ENCODE data around the gene GNL3.
"Not testable (repeated sequence)": the region's sequence is repeated elsewhere in the genome, so short reads cannot be mapped to it uniquely, and the experiment has no call there.

GNL3 gene

DNA sequence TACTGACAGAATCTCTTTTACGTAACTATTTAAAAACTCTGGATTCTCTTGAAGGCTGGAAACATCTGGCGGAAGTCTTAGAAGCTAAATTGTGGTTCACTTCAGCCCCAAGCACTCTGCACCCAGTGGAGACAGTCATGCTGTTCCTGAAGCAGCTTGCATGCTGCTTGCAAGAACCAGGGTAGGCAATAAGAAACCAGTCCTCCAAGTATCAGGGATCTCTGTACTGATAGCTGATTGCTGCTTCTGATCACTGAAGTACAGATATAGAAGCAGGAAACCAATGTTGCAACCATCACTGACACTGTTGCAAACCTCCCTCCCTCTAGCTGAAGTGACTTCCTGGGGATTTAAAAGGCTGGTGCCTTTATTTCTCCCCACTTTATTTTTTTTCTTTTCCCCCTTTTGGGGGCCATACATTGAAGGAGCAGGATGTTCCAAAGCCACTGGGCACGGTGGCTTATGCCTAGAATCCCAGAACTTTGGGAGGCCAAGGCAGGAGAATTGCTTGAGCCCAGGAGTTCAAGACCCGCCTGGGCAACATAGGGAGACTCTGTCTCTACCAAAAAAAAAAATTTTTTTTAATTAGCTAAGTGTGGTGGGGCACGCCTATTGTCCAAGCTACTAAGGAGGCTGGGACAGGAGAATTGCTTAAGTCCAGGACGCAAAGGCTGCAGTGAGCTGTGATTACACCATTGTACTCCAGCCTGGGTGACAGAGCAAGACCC lies 35.3 kb downstream of the GNL3 start:
- peak; percentile 37 for DNase-seq (ENCODE audit: low read depth)
- no peak overlapping the region for H3K4me3 ChIP-seq (ENCODE audit: low read length)
- TF ChIP-seq, protein P1, sequence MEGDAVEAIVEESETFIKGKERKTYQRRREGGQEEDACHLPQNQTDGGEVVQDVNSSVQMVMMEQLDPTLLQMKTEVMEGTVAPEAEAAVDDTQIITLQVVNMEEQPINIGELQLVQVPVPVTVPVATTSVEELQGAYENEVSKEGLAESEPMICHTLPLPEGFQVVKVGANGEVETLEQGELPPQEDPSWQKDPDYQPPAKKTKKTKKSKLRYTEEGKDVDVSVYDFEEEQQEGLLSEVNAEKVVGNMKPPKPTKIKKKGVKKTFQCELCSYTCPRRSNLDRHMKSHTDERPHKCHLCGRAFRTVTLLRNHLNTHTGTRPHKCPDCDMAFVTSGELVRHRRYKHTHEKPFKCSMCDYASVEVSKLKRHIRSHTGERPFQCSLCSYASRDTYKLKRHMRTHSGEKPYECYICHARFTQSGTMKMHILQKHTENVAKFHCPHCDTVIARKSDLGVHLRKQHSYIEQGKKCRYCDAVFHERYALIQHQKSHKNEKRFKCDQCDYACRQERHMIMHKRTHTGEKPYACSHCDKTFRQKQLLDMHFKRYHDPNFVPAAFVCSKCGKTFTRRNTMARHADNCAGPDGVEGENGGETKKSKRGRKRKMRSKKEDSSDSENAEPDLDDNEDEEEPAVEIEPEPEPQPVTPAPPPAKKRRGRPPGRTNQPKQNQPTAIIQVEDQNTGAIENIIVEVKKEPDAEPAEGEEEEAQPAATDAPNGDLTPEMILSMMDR (conservative IDR thresholded peaks at IDR 0.05; ENCODE audit: low read length): no peak

DNA sequence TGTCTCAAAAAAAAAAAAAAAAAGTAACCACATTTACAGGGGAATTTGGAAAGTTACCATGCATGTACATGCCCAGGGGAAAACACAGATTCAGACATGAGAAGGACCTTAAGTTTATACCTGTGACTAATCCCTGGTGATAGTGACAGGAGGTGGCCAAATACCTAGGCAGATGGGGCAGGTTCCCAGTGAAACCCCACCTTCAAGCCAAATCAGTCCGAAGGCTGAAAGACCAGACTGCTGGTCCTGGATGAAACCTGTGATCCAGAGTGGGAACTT lies 35.8 kb downstream of the GNL3 start:
- TF ChIP-seq, protein P1 (conservative IDR thresholded peaks at IDR 0.05; ENCODE audit: low read length): no peak
- DNase-seq (ENCODE audit: low read depth): no peak
- no peak overlapping the region for H3K4me3 ChIP-seq (ENCODE audit: low read length)

DNA sequence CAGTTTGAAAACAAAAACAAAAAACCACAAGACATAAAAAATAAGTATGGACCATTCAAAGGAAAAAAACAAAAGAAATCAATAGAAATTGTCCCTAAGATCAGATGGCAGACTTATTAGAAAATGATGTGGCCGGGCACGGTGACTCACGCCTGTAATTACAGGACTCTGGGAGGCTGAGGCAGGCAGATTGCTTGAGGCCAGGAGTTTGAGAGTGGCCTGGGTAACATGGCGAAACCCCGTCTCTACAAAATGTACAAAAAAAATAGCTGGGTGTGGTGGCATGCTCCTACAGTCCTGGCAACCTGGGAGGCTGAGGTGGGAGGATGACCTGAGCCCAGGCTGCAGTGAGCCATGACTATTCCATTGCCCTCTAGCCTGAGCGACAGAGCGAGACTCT lies 36.7 kb downstream of the GNL3 start:
- TF ChIP-seq, protein P1 (conservative IDR thresholded peaks at IDR 0.05; ENCODE audit: low read length): no peak
- no peak overlapping the region for H3K4me3 ChIP-seq (ENCODE audit: low read length)
- DNase-seq (ENCODE audit: low read depth): no peak

DNA sequence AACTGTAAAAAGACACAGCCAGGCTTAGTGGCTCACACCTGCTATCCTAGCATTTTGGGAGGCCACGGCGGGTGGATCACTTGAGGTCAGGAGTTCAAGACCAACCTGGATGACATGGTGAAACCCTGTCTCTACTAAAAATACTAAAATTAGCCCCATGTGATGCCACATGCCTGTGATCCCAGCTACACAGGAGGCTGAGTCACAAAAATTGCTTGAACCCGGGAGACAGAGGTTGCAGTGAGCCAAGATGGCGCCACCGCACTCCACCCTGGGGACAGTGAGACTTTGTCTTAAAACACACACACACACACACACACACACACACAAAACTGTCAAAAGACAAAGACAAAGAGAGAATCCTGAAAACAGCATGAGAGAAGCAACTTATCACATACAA lies 38.1 kb downstream of the GNL3 start:
- TF ChIP-seq, protein P1 (conservative IDR thresholded peaks at IDR 0.05; ENCODE audit: low read length): no peak
- no peak overlapping the region for H3K4me3 ChIP-seq (ENCODE audit: low read length)
- no peak for DNase-seq (ENCODE audit: low read depth)

DNA sequence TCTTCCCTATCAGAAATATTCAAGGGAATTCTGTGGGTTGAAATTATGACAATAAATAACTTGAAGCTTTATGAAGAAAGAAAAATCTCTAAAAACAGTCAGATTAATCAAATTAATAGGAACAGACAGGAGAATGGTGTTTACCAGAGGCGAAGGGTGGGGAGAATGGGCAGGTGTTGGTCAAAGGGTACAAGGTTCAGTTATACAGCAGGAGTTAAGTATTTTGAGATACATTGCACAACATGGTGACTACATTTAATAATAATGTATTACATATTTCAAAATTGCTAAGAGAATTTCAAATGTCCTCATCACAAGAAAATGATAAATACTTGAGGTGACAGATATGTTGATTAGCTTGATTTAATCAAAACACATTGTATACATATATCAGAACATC lies 38.7 kb downstream of the GNL3 start:
- TF ChIP-seq, protein P1 (conservative IDR thresholded peaks at IDR 0.05; ENCODE audit: low read length): no peak
- no peak for DNase-seq (ENCODE audit: low read depth)
- H3K4me3 ChIP-seq (ENCODE audit: low read length): no peak overlapping the region

DNA sequence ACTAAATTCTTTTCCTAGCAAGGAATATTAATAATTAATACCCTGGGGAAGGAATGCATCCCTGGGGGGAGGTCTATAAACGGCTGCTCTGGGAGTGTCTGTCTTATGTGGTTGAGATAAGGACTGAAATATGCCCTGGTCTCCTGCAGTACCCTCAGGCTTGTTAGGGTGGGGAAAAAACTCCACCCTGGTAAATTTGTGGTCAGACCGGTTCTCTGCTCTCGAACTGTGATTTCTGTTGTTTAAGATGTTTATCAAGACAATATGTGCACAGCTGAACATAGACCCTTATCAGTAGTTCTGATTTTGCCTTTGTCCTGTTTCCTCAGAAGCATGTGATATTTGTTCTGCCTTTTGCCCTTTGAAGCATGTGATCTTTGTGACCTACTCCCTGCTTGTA lies 42.9 kb downstream of the GNL3 start:
- not testable (repeated sequence) for H3K4me3 ChIP-seq (ENCODE audit: low read length); DNase-seq (ENCODE audit: low read depth)

DNA sequence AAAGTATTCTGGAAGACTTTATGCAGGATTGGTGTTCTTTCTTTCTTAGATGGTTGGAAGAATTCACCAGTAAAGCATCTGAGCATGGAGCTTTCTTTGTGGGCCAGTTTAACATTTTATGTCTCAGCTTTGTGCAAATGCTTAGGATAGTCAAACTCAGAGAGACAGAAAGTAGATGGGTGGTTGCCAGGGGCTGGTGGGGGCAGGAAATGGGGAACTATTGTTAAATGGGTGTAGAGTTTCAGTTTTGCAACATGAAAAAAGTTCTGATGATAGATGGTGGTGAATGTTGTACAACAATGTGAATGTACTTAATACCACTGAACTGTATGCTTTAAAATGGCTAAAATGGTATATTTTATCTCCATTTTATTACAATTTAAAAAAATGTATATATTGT lies 44.8 kb downstream of the GNL3 start:
- TF ChIP-seq, protein P1 (conservative IDR thresholded peaks at IDR 0.05; ENCODE audit: low read length): no peak
- no peak for DNase-seq (ENCODE audit: low read depth)
- no peak overlapping the region for H3K4me3 ChIP-seq (ENCODE audit: low read length)

DNA sequence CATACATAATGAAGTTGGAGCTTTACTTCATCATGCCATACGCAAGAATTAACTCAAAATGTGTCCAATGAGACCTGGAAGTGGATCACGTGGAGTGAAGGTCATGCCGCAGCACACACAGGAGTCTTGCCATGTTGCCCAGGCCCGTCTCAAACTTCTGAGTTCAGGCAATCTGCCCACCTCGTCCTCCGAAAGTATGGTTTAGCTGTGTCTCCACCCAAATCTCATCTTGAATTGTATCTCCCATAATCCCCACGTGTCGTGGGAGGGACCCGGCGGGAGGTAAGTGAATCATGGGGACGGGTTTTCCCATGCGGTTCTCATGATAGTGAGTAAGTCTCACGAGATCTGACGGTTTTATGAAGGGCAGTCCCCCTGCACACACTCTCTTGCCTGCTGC lies 45.8 kb downstream of the GNL3 start:
- no peak overlapping the region for H3K4me3 ChIP-seq (ENCODE audit: low read length)
- TF ChIP-seq, protein P1 (conservative IDR thresholded peaks at IDR 0.05; ENCODE audit: low read length): no peak
- no peak for DNase-seq (ENCODE audit: low read depth)

Measured in AG10803 (cell line).